HEK293 (cell line): ENCODE measurements around the gene KLHL25.

Source experiments
- CTCF ChIA-PET: fragments of 350-600 bp; formaldehyde crosslinking; extraction: SDS; loops from one replicate; lab custom pipeline; 2021; ENCODE audit warnings: antibody characterized with exemption; lab: Yijun Ruan, JAX
- POLR2A ChIA-PET: fragments of 300-600 bp; formaldehyde crosslinking; extraction: SDS; loops from one replicate; lab custom pipeline; 2020; ENCODE audit warnings: antibody characterized with exemption, inconsistent platforms; lab: Yijun Ruan, JAX
- H3K27ac ChIP-seq: fragments of 200-500 bp; sonication (Bioruptor generic); 2 replicates; pipeline ENCODE4 v1.5.1; 2014; ENCODE audit warnings: low read depth, low read length, control low read depth, inconsistent platforms; ENCODE audit errors: extremely low read depth
- H3K36me3 ChIP-seq, 2 experiments: fragments of 200-500 bp in 1 of 2; sonication (Bioruptor generic) in 1 of 2; 1 replicate in 1 of 2; 2 replicates in 1 of 2; pipeline ENCODE4 v1.5.1; 2014 to 2017; ENCODE audit warnings: inconsistent platforms in 2 of 2, low read length in 2 of 2; ENCODE audit not compliant: control insufficient read depth in 2 of 2, insufficient read depth in 1 of 2
- H3K4me1 ChIP-seq: fragments of 200-500 bp; sonication (Bioruptor generic); 2 replicates; pipeline ENCODE4 v1.5.1; 2014; ENCODE audit warnings: mild to moderate bottlenecking, low read length, inconsistent platforms; ENCODE audit not compliant: control insufficient read depth, insufficient read depth
- H3K4me3 ChIP-seq: 2 replicates; pipeline ENCODE4 v1.5.1; 2011; ENCODE audit warnings: low read depth, mild to moderate bottlenecking, control low read depth, low read length, moderate library complexity
- H3K9me3 ChIP-seq: fragments of 200-500 bp; sonication (Bioruptor generic); 2 replicates; pipeline ENCODE4 v1.5.1; 2014; ENCODE audit warnings: low read depth, low read length, inconsistent platforms; ENCODE audit not compliant: control insufficient read depth, insufficient read depth
- ELK4 ChIP-seq: IDR thresholded peaks from 2 replicates; pipeline ENCODE4 v1.6.1; 2011; ENCODE audit warnings: mild to moderate bottlenecking, low read depth, low read length, borderline replicate concordance
- PRDM2 ChIP-seq: fragments of 450-650 bp; formaldehyde crosslinking; IDR thresholded peaks from 2 replicates; pipeline ENCODE4 v1.5.1; 2016; ENCODE audit warnings: missing biosample characterization, missing genetic modification characterization, borderline replicate concordance
- SP7 ChIP-seq: fragments of 450-650 bp; formaldehyde crosslinking; IDR thresholded peaks from 2 replicates; pipeline ENCODE4 v1.5.1; 2016; ENCODE audit warnings: missing biosample characterization, missing genetic modification characterization
- ZBTB7A ChIP-seq: fragments of 450-650 bp; formaldehyde crosslinking; IDR thresholded peaks from 2 replicates; pipeline ENCODE4 v1.5.1; 2016; ENCODE audit warnings: low read depth, missing biosample characterization, missing genetic modification characterization
- ZNF10 ChIP-seq: fragments of 450-650 bp; formaldehyde crosslinking; IDR thresholded peaks from 2 replicates; pipeline ENCODE4 v1.5.1; 2017; ENCODE audit warnings: missing biosample characterization, missing genetic modification characterization
- ZNF148 ChIP-seq: fragments of 450-650 bp; formaldehyde crosslinking; IDR thresholded peaks from 2 replicates; pipeline ENCODE4 v1.5.0; 2017; ENCODE audit warnings: missing biosample characterization, missing genetic modification characterization, borderline replicate concordance
- ZNF155 ChIP-seq: fragments of 450-650 bp; formaldehyde crosslinking; IDR thresholded peaks from 2 replicates; pipeline ENCODE4 v1.5.1; 2016; ENCODE audit warnings: missing biosample characterization, missing genetic modification characterization
- ZNF335 ChIP-seq: fragments of 450-650 bp; formaldehyde crosslinking; conservative IDR thresholded peaks from 2 replicates; pipeline ENCODE4 v1.5.1; 2016; ENCODE audit warnings: missing biosample characterization, missing genetic modification characterization
- ZNF354C ChIP-seq: fragments of 450-650 bp; formaldehyde crosslinking; IDR thresholded peaks from 2 replicates; pipeline ENCODE4 v1.5.1; 2016; ENCODE audit warnings: missing biosample characterization, missing genetic modification characterization, low read depth, borderline replicate concordance
- ZNF423 ChIP-seq: fragments of 450-650 bp; formaldehyde crosslinking; IDR thresholded peaks from 2 replicates; pipeline ENCODE4 v1.5.1; 2016; ENCODE audit warnings: missing biosample characterization, missing genetic modification characterization
- ZNF548 ChIP-seq: fragments of 450-650 bp; formaldehyde crosslinking; IDR thresholded peaks from 2 replicates; pipeline ENCODE4 v1.5.1; 2016; ENCODE audit warnings: missing biosample characterization, missing genetic modification characterization
- ZNF561 ChIP-seq: fragments of 450-650 bp; IDR thresholded peaks from 2 replicates; pipeline ENCODE4 v1.5.1; 2018; ENCODE audit warnings: missing biosample characterization, missing genetic modification characterization, borderline replicate concordance
- ZNF596 ChIP-seq: fragments of 450-650 bp; IDR thresholded peaks from 2 replicates; pipeline ENCODE4 v1.5.0; 2018; ENCODE audit warnings: missing biosample characterization, mild to moderate bottlenecking, missing genetic modification characterization, moderate library complexity
- ZNF624 ChIP-seq: fragments of 450-650 bp; formaldehyde crosslinking; IDR thresholded peaks from 2 replicates; pipeline ENCODE4 v1.5.1; 2017; ENCODE audit warnings: missing biosample characterization, missing genetic modification characterization
- ZNF660 ChIP-seq: fragments of 450-650 bp; IDR thresholded peaks from 2 replicates; pipeline ENCODE4 v1.5.1; 2018; ENCODE audit warnings: missing biosample characterization, mild to moderate bottlenecking, missing genetic modification characterization
- ZNF664 ChIP-seq: fragments of 450-650 bp; formaldehyde crosslinking; IDR thresholded peaks from 2 replicates; pipeline ENCODE4 v1.5.1; 2016; ENCODE audit warnings: missing biosample characterization, missing genetic modification characterization
- ZNF791 ChIP-seq: fragments of 450-650 bp; formaldehyde crosslinking; IDR thresholded peaks from 2 replicates; pipeline ENCODE4 v1.5.1; 2016; ENCODE audit warnings: missing biosample characterization, missing genetic modification characterization
- ZSCAN23 ChIP-seq: fragments of 450-650 bp; formaldehyde crosslinking; IDR thresholded peaks from 2 replicates; pipeline ENCODE4 v1.5.1; 2016; ENCODE audit warnings: missing biosample characterization, missing genetic modification characterization
- ZSCAN5A ChIP-seq: fragments of 450-650 bp; formaldehyde crosslinking; IDR thresholded peaks from 2 replicates; pipeline ENCODE4 v1.5.1; 2016; ENCODE audit warnings: missing biosample characterization, missing genetic modification characterization

Gene KLHL25

GRCh38 chr15:85749261-85750151 lies 45.2 kb downstream of the KLHL25 start:
- Histone ChIP-seq H3K9me3 (no peaks in the 10 kb centered on the region), H3K4me1 (no peaks in the 10 kb centered on the region), H3K27ac (no peak overlapping the region), H3K4me3 (no peak overlapping the region), H3K36me3 (peaks cover 3 to 44% of the 10 kb centered on the region in 2 experiments; a peak in 2 of 3 replicates)
- CTCF ChIA-PET: interaction anchor here (1.0 to 1.3 kb wide), 4 partner anchors 9 to 262 kb away, joined by 3 to 4 read pairs (median 4); no protein-coding TSS in a partner anchor
- TF ChIP-seq ZNF10 (tag by site-specific recombination): no peak
- no peak for TF ChIP-seq ZNF664 (tag by site-specific recombination)
- no peak for TF ChIP-seq ZNF561 (tag by site-specific recombination)
- TF ChIP-seq ZNF155: no peak
- no peak for TF ChIP-seq ZNF548
- no peak for TF ChIP-seq ZNF354C (tag by site-specific recombination)
- TF ChIP-seq ZNF148 (tag by site-specific recombination): no peak
- TF ChIP-seq ZNF335 (tag by site-specific recombination): no peak
- TF ChIP-seq PRDM2 (tag by site-specific recombination): no peak
- no peak for TF ChIP-seq ELK4
- no peak for TF ChIP-seq SP7 (tag by site-specific recombination)
- no peak for TF ChIP-seq ZNF660 (tag by site-specific recombination)
- TF ChIP-seq ZNF596 (tag by site-specific recombination): no peak
- TF ChIP-seq ZNF423 (tag by site-specific recombination): no peak
- no peak for TF ChIP-seq ZSCAN5A
- TF ChIP-seq ZSCAN23 (tag by site-specific recombination): no peak
- TF ChIP-seq ZBTB7A (tag by site-specific recombination): no peak
- no peak for TF ChIP-seq ZNF624 (tag by site-specific recombination)
- no peak for TF ChIP-seq ZNF791 (tag by site-specific recombination)
- POLR2A ChIA-PET: interaction anchor here (1.2 kb wide), 1 partner anchor 44 kb away, joined by 5 read pairs; the partner anchor contains the start of gene KLHL25
